GM12878 (cell line): ENCODE measurements around the gene YTHDC1. TPM values are rescaled to one million over a fixed set of nuclear protein-coding genes. Genes with fewer than 3 reads are reported as not detected.

ENCODE experiments used
- ATAC-seq: fragments of 200-7000 bp; cut with Tn5 transposase; 3 replicates; pipeline ENCODE4 v1.9.1; 2020; ENCODE audit warnings: mild to moderate bottlenecking, moderate library complexity
- BruUV-seq: library from RNA; stranded (reverse); fragments of 400-500 nt; replicated peaks from 2 replicates; lab custom pipeline; 2021; lab: Mats Ljungman, UMichigan
- CTCF ChIA-PET: fragments of 300-600 bp; sonication (Branson Sonifier 250); formaldehyde crosslinking; extraction: SDS; loops from one replicate; lab custom pipeline; 2021; ENCODE audit warnings: inconsistent platforms; lab: Yijun Ruan, JAX
- POLR2A ChIA-PET: fragments of 350-600 bp; formaldehyde crosslinking; extraction: SDS; loops from one replicate; lab custom pipeline; 2021; ENCODE audit warnings: inconsistent platforms; lab: Charles Lee
- RAD21 ChIA-PET: fragments of 300-600 bp; sonication (Branson Sonifier 250); formaldehyde crosslinking; loops from one replicate; lab custom pipeline; 2023; ENCODE audit warnings: antibody characterized with exemption; ENCODE audit not compliant: unreplicated experiment; lab: Charles Lee
- SMC1A ChIA-PET: fragments of 300-600 bp; sonication (Branson Sonifier 250); formaldehyde crosslinking; loops from one replicate; lab custom pipeline; 2023; ENCODE audit not compliant: unreplicated experiment, uncharacterized antibody; lab: Charles Lee
- DNase-seq: peaks from one replicate; pipeline ENCODE4 v3.0.0-alpha.2; 2011; ENCODE audit warnings: low read depth, low spot score
- FAIRE-seq: peaks from 3 replicates; lab custom pipeline; 2011; peaks lifted over from hg19 to GRCh38; lab: Jason Lieb, UNC
- H2AFZ ChIP-seq: 2 replicates; pipeline ENCODE4 v1.6.0; 2011; ENCODE audit warnings: low read depth, low read length, control low read depth; ENCODE audit not compliant: control insufficient read depth
- H3K27ac ChIP-seq: 2 replicates; pipeline ENCODE4 v1.5.1; 2011; ENCODE audit warnings: control low read depth; ENCODE audit not compliant: control insufficient read depth, insufficient read depth
- H3K27me3 ChIP-seq, 2 experiments: replicated peaks in 1 of 2; 2 replicates each; pipeline versions ENCODE4 v1.6.0 to v1.6.1; 2011; ENCODE audit warnings: low read length in 1 of 2; ENCODE audit not compliant: control insufficient read depth in 2 of 2, insufficient read depth in 2 of 2
- H3K36me3 ChIP-seq, 2 experiments: 2 replicates each; pipeline ENCODE4 v1.5.1; 2011; ENCODE audit warnings: low read length in 1 of 2; ENCODE audit not compliant: control insufficient read depth in 2 of 2, insufficient read depth in 2 of 2
- H3K4me1 ChIP-seq: 2 replicates; pipeline ENCODE4 v1.6.1; 2011; ENCODE audit warnings: mild to moderate bottlenecking, low read length, moderate library complexity, mixed read lengths; ENCODE audit not compliant: control insufficient read depth, insufficient read depth
- H3K4me2 ChIP-seq: 2 replicates; pipeline ENCODE4 v1.6.0; 2011; ENCODE audit warnings: control low read depth; ENCODE audit not compliant: control insufficient read depth, insufficient read depth
- H3K4me3 ChIP-seq: fragments of 200-600 bp; sonication (generic); 2 replicates; pipeline ENCODE4 v1.5.1; 2016
- H3K79me2 ChIP-seq: 2 replicates; pipeline ENCODE4 v1.6.0; 2011; ENCODE audit warnings: low read length; ENCODE audit not compliant: control insufficient read depth, insufficient read depth
- H3K9ac ChIP-seq: 2 replicates; pipeline ENCODE4 v1.8.0; 2011; ENCODE audit warnings: low read length, control low read depth, mixed read lengths; ENCODE audit not compliant: control insufficient read depth, insufficient read depth
- H3K9me3 ChIP-seq: replicated peaks from 3 replicates; pipeline ENCODE4 v1.5.1; 2011; ENCODE audit warnings: mild to moderate bottlenecking, low read length; ENCODE audit not compliant: control insufficient read depth, insufficient read depth
- H4K20me1 ChIP-seq: 2 replicates; pipeline ENCODE4 v1.6.0; 2011; ENCODE audit not compliant: control insufficient read depth, insufficient read depth
- BCL3 ChIP-seq: IDR thresholded peaks from 2 replicates; pipeline ENCODE4 v1.6.1; 2011; ENCODE audit warnings: borderline replicate concordance, low read depth, mild to moderate bottlenecking, moderate library complexity, low read length; ENCODE audit not compliant: insufficient read depth, poor library complexity, severe bottlenecking
- BMI1 ChIP-seq: fragments of 450-650 bp; IDR thresholded peaks from 2 replicates; pipeline ENCODE4 v1.6.1; 2016; ENCODE audit warnings: mild to moderate bottlenecking, moderate library complexity, borderline replicate concordance
- CHD4 ChIP-seq: fragments of 200-600 bp; sonication (generic); IDR thresholded peaks from 2 replicates; pipeline ENCODE4 v1.6.1; 2016; ENCODE audit warnings: mild to moderate bottlenecking
- E2F8 ChIP-seq: fragments of 450-650 bp; IDR thresholded peaks from 2 replicates; pipeline ENCODE4 v1.6.1; 2018; ENCODE audit warnings: mild to moderate bottlenecking, low read depth, moderate library complexity; ENCODE audit not compliant: partially characterized antibody
- E4F1 ChIP-seq: fragments of 450-650 bp; IDR thresholded peaks from 2 replicates; pipeline ENCODE4 v1.6.1; 2018; ENCODE audit warnings: borderline replicate concordance, mild to moderate bottlenecking; ENCODE audit not compliant: partially characterized antibody
- GABPA ChIP-seq: IDR thresholded peaks from 2 replicates; pipeline ENCODE4 v1.6.1; 2014; ENCODE audit warnings: antibody characterized with exemption, low read depth, mild to moderate bottlenecking, inconsistent platforms
- MXI1 ChIP-seq: fragments of 150-350 bp; IDR thresholded peaks from 2 replicates; pipeline ENCODE4 v1.6.1; 2011; ENCODE audit warnings: low read depth, mild to moderate bottlenecking, inconsistent platforms, low read length, improper control_type of control experiment
- NBN ChIP-seq: fragments of 450-650 bp; IDR thresholded peaks from 2 replicates; pipeline ENCODE4 v1.6.1; 2016
- PKNOX1 ChIP-seq: fragments of 450-650 bp; IDR thresholded peaks from 2 replicates; pipeline ENCODE4 v1.6.1; 2016; ENCODE audit warnings: mild to moderate bottlenecking
- PML ChIP-seq: IDR thresholded peaks from 2 replicates; pipeline ENCODE4 v1.6.1; 2012; ENCODE audit warnings: low read length, inconsistent platforms
- RELB ChIP-seq: fragments of 450-650 bp; IDR thresholded peaks from 2 replicates; pipeline ENCODE4 v1.6.1; 2017; ENCODE audit warnings: low read depth, mild to moderate bottlenecking, moderate library complexity
- SP1 ChIP-seq: IDR thresholded peaks from one replicate; pipeline ENCODE4 v1.6.1; 2011; ENCODE audit warnings: low read depth, low read length
- ZNF217 ChIP-seq: fragments of 450-650 bp; IDR thresholded peaks from 2 replicates; pipeline ENCODE4 v1.6.1; 2017; ENCODE audit warnings: antibody characterized with exemption, mild to moderate bottlenecking
- WGBS: methylation state at CpG from one replicate; pipeline ENCODE4 v1.1.6; 2016; ENCODE audit warnings: low lambda C conversion rate; ENCODE audit not compliant: insufficient replicate concordance, insufficient coverage; ENCODE audit errors: missing lambda C conversion rate; 5-methylcytosine and 5-hydroxymethylcytosine counted together
- in situ Hi-C: fragments of 300-500 bp; cut with MboI; formaldehyde crosslinking; loops from 9 replicates; pipeline ENCODE4 v1.14.3; 2018; ENCODE audit warnings: mixed read lengths
- intact Hi-C: fragments of 100-400 bp; cut with micrococcal nuclease; formaldehyde crosslinking; loops from one replicate; pipeline ENCODE4 v1.14.2; 2022; ENCODE audit not compliant: unreplicated experiment
- polyA plus RNA-seq, 11 experiments: library from polyadenylated mRNA; depleted of rRNA in 4 of 11; unstranded in 6 of 11; stranded (reverse) in 5 of 11; fragments of >200 nt; fragmentation: Nextera tagmentation in 4 of 11; fragmentation: Illumina TruSeq in 1 of 11; extraction: Ambion mirVana in 4 of 11; extraction: Trizol in 1 of 11; gene quantifications; 1 replicate in 1 of 11; 2 replicates in 10 of 11; pipeline versions ENCODE4 v1.2.1 to v1.2.3, GENCODE V29; 2011 to 2016; ENCODE audit warnings: inconsistent platforms in 2 of 11, missing spikeins in 2 of 11, low read depth in 1 of 11
- total RNA-seq, 4 experiments: library from RNA; depleted of rRNA in 3 of 4; stranded (reverse); fragments of >200 nt in 3 of 4; fragmentation: Illumina TruSeq in 1 of 4; extraction: Trizol in 1 of 4; gene quantifications; 2 replicates each; pipeline versions ENCODE4 v1.2.1 to v1.2.3, GENCODE V29; 2013 to 2021

Gene YTHDC1
- total and polyA plus RNA-seq, 10 of the 15 experiments (the other 5 are each of a cell fraction or from before 2014, with no cell fraction given): 18.7 to 83.2 (median 47.5) TPM

- no peak for TF ChIP-seq GABPA
- TF ChIP-seq SP1: no peak
Measured at GRCh38 chr4:68324519-68325262, 25.2 kb downstream of the YTHDC1 start (continued).

- H3K9me3 ChIP-seq: no peaks in the 10 kb centered on the region
- no peaks in the 10 kb centered on the region for H3K4me1 ChIP-seq
- POLR2A ChIA-PET: no interaction called here
- H3K27me3 ChIP-seq: no peaks in the 10 kb centered on the region
- no peak overlapping the region for H3K4me2 ChIP-seq
- H3K79me2 ChIP-seq: no peaks in the 10 kb centered on the region
- SMC1A ChIA-PET: no interaction called here
- WGBS: 33% methylated on average over 1 of the region's 1 CpG
- no peak overlapping the region for H3K9ac ChIP-seq
- intact Hi-C loops: no loop called here
- ATAC-seq (no peak), DNase-seq (no peak), FAIRE-seq (no peak)
- H2AFZ ChIP-seq: no peak overlapping the region
- CTCF ChIA-PET: interaction anchor here (0.9 kb wide), 1 partner anchor 57 kb away, joined by 4 read pairs; no protein-coding TSS in a partner anchor
- no TSS peak for BruUV-seq
- H3K27ac ChIP-seq: no peak overlapping the region
- H3K36me3 ChIP-seq: peaks cover 2 to 24% of the 10 kb centered on the region in 2 experiments
- no peaks in the 10 kb centered on the region for H4K20me1 ChIP-seq
- H3K4me3 ChIP-seq: no peak overlapping the region
- RAD21 ChIA-PET: no interaction called here
- in situ Hi-C loops: no loop called here
- no peak for TF ChIP-seq NBN
- no peak for TF ChIP-seq E2F8
- TF ChIP-seq CHD4: no peak
- no peak for TF ChIP-seq ZNF217
- no peak for TF ChIP-seq BMI1
- no peak for TF ChIP-seq MXI1
- no peak for TF ChIP-seq E4F1
- no peak for TF ChIP-seq PML
- no peak for TF ChIP-seq PKNOX1
- TF ChIP-seq BCL3: no peak
- TF ChIP-seq RELB: no peak
Measured at GRCh38 chr4:68319040-68319439, 30.9 kb downstream of the YTHDC1 start.
